ENCODE results near the gene CLIC2.

- TF ChIP-seq NFRKB (IDR thresholded peaks at IDR 0.05) (no peak), FOXM1 (IDR thresholded peaks at IDR 0.05; ENCODE audit: borderline replicate concordance) (no peak), ARNT (IDR thresholded peaks at IDR 0.05) (no peak), ZNF384 (IDR thresholded peaks at IDR 0.05) (no peak), PKNOX1 (IDR thresholded peaks at IDR 0.05) (no peak), SP1 (IDR thresholded peaks at IDR 0.05) (no peak), FOXA1 (IDR thresholded peaks at IDR 0.05) (no peak), HDGF (IDR thresholded peaks at IDR 0.05; ENCODE audit: borderline replicate concordance) (no peak), CTBP1 (IDR thresholded peaks at IDR 0.05; ENCODE audit: borderline replicate concordance) (no peak), FOXK2 (IDR thresholded peaks at IDR 0.05) (no peak), TARDBP (IDR thresholded peaks at IDR 0.05) (no peak)
These were observed 68.0 kb downstream of the CLIC2 start for GRCh38 chrX:155266439-155266838.
